ENCODE measurements around the gene PRRC2B. TPM values are rescaled to one million over a fixed set of nuclear protein-coding genes. Genes with fewer than 3 reads are reported as not detected.
A peak's percentile ranks its signal among the peaks of the same experiment; 100 is the strongest.

PRRC2B gene
- total and polyA plus RNA-seq, 8 donors, result 26.3 to 251 (median 71.8) TPM

DNA sequence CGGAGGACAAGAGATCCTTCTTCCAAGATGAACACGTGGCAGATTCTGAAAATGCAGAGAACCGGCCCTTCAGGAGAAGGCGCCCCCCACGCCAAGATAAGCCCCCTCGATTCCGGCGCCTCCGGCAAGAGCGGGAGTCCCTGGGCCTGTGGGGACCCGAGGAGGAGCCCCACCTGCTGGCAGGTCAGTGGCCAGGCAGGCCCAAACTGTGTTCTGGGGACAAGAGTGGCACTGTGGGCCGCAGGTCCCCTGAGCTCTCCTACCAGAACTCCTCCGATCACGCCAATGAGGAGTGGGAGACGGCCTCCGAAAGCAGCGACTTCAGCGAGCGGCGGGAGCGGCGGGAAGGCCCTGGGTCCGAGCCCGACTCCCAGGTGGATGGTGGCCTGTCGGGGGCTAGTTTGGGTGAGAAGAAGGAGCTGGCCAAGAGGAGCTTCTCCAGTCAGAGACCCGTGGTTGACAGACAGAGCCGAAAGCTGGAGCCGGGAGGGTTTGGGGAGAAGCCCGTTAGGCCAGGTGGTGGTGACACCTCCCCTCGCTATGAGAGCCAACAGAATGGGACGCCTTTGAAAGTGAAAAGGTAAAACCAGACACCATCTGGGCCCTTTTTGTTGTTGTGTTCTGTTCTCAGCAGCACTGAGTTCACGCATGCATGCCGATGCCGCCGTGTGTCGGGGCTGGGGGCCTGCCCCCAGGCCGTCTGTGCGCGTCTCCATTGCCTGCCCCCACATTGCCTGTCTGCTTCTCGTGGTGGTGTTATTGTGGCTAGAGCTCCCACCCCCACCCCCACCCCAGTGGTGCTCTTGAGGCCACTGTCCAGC is 82.3 kb downstream of the PRRC2B start:
- H3K36me3 ChIP-seq, result peaks cover 90 to 100% (median 98%) of the 10 kb centered on the region in 4 donors
- 85 to 91% (median 89%) methylated on average over 36 to 40 of the region's 40 CpGs for WGBS, 5 donors
- no peak overlapping the region for H3K27ac ChIP-seq

DNA sequence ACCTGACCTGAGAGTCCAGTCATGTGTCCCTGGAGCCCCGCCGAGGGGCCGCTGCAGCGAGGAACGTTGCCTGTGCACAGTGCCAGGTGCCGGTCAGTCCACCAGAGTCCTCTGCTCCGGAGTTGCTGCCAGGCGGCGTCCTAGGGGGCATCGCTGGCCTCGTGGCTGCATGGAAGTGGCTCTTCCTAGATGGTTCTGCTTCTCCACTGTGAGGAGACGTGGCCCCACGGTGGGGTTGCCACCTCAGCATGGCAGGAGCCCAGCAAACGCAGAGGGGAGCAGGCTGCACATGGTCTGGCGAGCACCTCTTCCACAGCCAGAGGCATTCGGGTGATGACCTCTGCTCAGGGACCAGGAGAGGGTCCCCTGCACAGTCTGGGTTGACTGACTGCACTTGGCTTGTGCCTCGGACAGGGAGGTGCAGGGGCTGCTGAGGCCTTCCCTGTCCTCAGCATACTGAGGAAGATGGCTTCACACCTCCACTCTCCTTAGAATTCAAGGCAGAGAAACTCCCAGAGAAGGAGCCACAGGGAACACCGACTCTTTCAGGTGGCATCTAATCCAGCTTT is 83.0 kb downstream of the PRRC2B start:
- no peak overlapping the region for H3K27ac ChIP-seq
- H3K36me3 ChIP-seq, result peaks cover 90 to 100% (median 98%) of the 10 kb centered on the region in 4 donors
- H3K4me1 ChIP-seq, result no peaks in the 10 kb centered on the region
- TF ChIP-seq POLR2AphosphoS5 (IDR thresholded peaks at IDR 0.05), result no peak
- TF ChIP-seq POLR2A (IDR thresholded peaks at IDR 0.05), result no peak
- no peak for TF ChIP-seq EP300 (IDR thresholded peaks at IDR 0.05)
- no peaks in the 10 kb centered on the region for H3K9me3 ChIP-seq
- intact Hi-C loops (cut with DNase I; ENCODE audit: low total_unique reads), result no loop called here
- WGBS, 5 donors, result 75 to 94% (median 89%) methylated on average over 7 to 18 of the region's 18 CpGs
- no peaks in the 10 kb centered on the region for H3K27me3 ChIP-seq
- DNase-seq, result no peak
- no peak overlapping the region for H3K4me3 ChIP-seq

More for the DNA sequence above, 82.3 kb downstream of the PRRC2B start:
- Histone ChIP-seq H3K4me1 (no peaks in the 10 kb centered on the region), H3K9me3 (no peaks in the 10 kb centered on the region), H3K27me3 (no peaks in the 10 kb centered on the region), H3K4me3 (no peak overlapping the region)
- TF ChIP-seq POLR2A (IDR thresholded peaks at IDR 0.05), result no peak
- TF ChIP-seq, protein P1, sequence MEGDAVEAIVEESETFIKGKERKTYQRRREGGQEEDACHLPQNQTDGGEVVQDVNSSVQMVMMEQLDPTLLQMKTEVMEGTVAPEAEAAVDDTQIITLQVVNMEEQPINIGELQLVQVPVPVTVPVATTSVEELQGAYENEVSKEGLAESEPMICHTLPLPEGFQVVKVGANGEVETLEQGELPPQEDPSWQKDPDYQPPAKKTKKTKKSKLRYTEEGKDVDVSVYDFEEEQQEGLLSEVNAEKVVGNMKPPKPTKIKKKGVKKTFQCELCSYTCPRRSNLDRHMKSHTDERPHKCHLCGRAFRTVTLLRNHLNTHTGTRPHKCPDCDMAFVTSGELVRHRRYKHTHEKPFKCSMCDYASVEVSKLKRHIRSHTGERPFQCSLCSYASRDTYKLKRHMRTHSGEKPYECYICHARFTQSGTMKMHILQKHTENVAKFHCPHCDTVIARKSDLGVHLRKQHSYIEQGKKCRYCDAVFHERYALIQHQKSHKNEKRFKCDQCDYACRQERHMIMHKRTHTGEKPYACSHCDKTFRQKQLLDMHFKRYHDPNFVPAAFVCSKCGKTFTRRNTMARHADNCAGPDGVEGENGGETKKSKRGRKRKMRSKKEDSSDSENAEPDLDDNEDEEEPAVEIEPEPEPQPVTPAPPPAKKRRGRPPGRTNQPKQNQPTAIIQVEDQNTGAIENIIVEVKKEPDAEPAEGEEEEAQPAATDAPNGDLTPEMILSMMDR (IDR thresholded peaks at IDR 0.05), result peak in 5 of 7 experiments; percentile 17 to 42 (median 22)
- intact Hi-C loops (cut with DNase I; ENCODE audit: low total_unique reads), result no loop called here
- DNase-seq, result no peak

DNA sequence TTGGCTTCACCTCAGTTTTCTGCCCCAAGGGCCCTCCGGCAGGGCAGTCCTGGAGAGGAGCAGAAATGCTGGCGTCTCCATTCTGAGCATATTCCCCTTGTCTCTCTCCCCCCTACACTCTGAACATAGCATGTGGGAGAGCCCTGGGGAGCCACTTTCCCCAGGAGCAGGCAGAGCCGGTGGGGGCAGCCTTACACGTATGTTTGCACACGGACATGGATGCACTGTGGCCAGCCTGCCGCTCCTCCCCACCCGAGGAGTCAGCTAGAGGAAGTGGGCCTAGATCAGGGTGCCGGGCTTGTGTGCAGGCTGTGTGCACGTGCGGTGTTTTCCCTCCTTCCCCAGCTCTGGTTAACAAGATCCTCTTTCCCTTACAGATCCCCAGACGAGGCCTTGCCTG is 83.5 kb downstream of the PRRC2B start:
- Histone ChIP-seq H3K27me3 (no peaks in the 10 kb centered on the region), H3K27ac (no peak overlapping the region), H3K36me3 (peaks cover 90 to 100% (median 98%) of the 10 kb centered on the region in 4 donors), H3K4me1 (no peaks in the 10 kb centered on the region), H3K9me3 (no peaks in the 10 kb centered on the region), H3K4me3 (no peak overlapping the region)
- intact Hi-C loops (cut with DNase I; ENCODE audit: low total_unique reads), result no loop called here
- TF ChIP-seq POLR2AphosphoS5 (IDR thresholded peaks at IDR 0.05) (no peak), POLR2A (IDR thresholded peaks at IDR 0.05) (no peak), EP300 (IDR thresholded peaks at IDR 0.05) (no peak)
- TF ChIP-seq, protein P1 (IDR thresholded peaks at IDR 0.05), result no peak
- no peak for DNase-seq
- 81 to 90% (median 85%) methylated on average over 4 to 11 of the region's 11 CpGs for WGBS, 5 donors

DNA sequence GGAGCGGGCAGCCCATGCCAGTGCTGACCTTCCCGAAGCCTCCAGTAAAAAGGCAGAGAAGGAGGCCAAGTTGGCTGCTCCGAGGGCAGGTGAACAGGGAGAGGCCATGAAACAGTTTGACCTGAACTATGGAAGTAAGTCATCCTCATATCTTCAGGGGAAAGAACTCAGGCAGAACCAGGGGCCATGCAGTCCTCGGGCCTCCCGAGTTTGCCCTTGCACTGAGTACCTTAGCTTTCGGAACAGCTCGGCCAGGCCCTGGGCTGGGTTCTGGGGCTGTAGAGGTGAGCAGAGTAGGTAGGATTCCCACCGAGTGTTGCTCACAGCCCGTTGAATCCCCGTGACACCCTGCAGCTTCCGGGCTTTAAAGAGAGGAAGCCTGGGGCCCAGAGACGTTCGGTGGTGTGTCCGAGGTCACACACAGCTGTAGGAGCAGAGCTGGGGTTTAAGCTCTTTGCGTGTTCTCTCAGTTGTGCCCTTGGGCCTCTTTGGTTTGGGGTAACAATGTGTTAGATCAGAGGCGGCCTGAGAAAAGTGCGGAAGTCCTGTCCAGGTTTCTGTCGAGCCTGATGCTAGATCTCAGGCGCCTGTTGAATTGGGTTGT is 84.0 kb downstream of the PRRC2B start:
- no peaks in the 10 kb centered on the region for H3K9me3 ChIP-seq
- no peaks in the 10 kb centered on the region for H3K27me3 ChIP-seq
- no peak overlapping the region for H3K27ac ChIP-seq
- intact Hi-C loops (cut with DNase I; ENCODE audit: low total_unique reads), result no loop called here
- H3K4me3 ChIP-seq, result no peak overlapping the region
- no peak for DNase-seq
- WGBS, 5 donors, result 81 to 93% (median 87%) methylated on average over 13 to 19 of the region's 19 CpGs
- H3K36me3 ChIP-seq, result peaks cover 92 to 100% (median 98%) of the 10 kb centered on the region in 4 donors
- H3K4me1 ChIP-seq, result peaks cover 0 to 2% (median 0%) of the 10 kb centered on the region in 4 donors
- TF ChIP-seq POLR2A (IDR thresholded peaks at IDR 0.05), result no peak
- no peak for TF ChIP-seq POLR2AphosphoS5 (IDR thresholded peaks at IDR 0.05)
- no peak for TF ChIP-seq EP300 (IDR thresholded peaks at IDR 0.05)
- TF ChIP-seq, protein P1 (IDR thresholded peaks at IDR 0.05), result no peak

All from stomach (tissue), 9 donors.